Eye (tissue), 1 donor: ENCODE data around the gene DHPS.
"Not testable (repeated sequence)": the region's sequence is repeated elsewhere in the genome, so short reads cannot be mapped to it uniquely, and the experiment has no call there.

ENCODE experiments used
- DNase-seq: peaks from one replicate; pipeline ENCODE4 v3.0.0-alpha.2; 2015

DHPS gene

GRCh38 chr19:12670159-12670928 is 11.3 kb downstream of the DHPS start:
- no peak for DNase-seq

DNA sequence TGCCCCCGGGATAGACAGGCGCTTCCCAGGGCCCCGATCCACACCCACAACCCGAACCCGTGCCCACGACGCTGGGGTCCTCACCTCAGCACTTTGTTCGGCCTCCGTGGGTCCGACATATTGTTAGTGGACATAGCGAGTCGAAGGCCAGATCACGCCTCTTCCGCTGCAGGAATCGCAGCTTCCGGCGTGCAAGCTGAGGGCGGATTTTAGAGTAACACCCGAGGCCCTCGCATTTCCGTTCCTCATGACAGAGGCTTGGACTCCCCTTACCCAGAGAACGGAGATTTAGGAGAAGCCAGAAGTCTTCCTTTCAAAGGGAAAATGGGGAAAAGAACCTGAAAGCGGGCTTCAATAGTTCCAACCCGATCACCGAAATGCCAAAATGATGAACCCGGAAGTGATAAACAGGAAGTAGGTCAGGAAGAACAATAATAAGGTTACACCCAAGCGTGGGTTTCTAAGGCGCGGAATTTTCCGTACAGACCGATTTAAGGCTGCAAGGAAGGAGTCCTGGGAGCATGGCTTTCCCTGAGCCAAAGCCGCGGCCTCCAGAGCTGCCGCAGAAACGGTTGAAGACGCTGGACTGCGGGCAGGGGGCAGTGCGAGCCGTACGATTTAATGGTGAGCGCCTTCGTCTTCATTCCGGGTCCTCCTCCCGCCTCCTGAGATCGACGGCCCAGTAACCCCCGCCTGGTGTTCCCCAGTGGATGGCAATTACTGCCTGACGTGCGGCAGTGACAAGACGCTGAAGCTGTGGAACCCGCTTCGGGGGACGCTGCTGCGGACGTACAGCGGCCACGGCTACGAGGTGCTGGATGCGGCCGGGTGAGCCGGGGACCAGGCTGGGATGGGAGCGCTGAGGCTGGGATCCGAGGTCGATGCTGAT is 12.2 kb downstream of the DHPS start:
- DNase-seq, result peak; percentile 95

GRCh38 chr19:12668932-12669269 is 12.8 kb downstream of the DHPS start:
- no peak for DNase-seq

DNA sequence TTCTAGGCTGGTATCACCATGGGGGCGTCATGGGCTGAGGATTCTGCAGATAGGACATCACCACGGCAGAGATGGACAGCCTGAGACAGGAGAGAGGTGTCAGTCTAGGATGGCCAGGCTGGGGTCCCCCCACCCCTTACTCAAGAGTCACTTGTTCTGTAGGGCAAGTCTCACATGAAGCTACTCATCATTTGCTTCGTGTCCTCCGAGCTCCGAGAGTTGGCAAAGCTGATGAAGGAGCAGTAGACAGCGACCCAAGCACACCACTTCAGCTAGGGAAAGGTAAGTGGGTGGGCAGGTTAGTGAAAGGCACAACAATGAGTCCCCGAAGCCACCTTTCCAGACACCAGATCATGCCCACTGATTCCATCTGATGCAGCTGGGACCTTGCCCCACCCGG is 13.3 kb downstream of the DHPS start:
- DNase-seq, result no peak

DNA sequence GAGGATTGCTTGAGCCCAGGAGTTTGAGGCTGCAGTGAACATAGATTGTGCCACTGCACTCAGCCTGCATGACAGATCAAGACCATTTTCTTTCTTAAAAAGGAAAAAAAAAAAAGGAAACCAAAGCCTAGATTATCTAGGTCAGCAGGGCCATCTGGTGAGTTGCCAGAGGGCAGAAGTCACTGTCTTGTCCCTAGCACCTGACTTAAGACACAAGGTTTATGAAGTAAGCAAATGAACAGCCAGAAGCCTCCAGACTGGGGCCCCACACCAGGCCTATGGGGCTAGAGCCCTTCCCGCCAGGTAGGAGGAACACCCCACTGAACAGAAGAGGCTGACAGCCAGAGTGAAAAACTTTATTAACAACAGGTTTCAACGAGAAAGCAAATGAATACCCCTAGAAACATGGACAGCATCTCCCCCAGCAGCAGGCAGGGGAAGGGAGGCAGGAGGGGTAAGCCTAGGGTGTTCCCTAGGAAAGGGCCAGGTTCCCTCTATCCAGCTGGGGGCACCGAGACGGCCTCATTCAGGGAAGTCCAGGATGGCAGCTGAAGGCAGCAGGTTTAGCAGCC is 13.9 kb downstream of the DHPS start:
- no peak for DNase-seq

DNA sequence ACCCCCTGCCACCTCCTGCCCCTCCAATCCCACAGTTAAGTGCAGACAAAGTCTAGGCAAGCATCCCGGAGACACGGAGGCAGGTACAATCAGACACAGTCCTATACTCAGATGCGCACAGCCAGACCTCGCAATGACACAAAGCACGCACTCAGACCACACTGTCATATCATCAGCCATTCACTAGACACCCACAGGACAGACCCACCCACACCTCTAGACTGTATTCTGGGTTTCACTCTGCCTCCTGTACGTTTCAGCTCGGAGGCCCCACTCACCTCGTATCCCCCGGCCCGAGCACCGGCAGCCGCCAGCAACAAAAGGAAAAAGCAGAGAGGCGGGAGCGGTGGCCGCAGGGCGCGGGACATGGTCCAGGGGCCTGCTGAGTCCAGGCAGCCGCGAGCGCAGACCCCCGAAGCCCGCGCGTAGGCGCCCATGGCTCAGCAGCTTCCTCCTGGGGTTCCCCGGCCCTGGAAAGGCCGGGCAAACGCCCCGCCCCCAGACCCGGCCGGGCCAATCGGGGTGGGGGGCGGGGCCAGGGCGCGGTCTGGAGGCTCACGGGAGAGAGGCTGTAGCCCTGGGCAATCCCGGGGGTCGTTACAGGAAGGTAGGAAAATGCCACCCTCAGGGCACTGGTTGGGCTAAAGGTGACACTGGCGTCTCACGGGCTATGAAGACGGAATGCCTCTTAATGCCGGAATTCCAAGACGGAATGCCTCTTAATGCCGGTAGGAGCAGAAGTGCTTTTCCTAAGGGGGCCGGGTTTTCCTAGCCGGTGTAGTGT is 15.2 kb downstream of the DHPS start, which contains the start of the genes MAN2B1 and WDR83:
Gene MAN2B1, minus strand, starts transcription at position 478 of the 784 bp plus-strand sequence. Its CDS starts 41 bp downstream, at position 437.
Gene WDR83, plus strand, starts transcription at position 543 of the 784 bp plus-strand sequence. CDS start 2,984 bp downstream, outside the sequence.
- peak; percentile 93 for DNase-seq

GRCh38 chr19:12665671-12666264 is 15.9 kb downstream of the DHPS start:
- DNase-seq, result no peak

DNA sequence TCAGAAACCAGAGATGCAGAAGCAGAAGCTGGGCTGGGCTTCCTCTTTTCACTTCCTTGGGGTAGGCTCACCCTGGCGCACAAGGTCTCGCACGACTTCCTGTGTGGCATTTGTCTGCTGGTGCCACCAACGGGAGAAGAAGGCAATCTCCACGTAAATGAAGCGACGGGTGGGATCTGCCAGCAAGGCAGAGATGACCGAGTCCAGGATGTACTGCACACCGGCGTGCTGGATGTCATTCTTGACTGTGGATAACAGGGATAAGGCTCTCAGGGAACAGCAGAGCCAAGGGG is 16.5 kb downstream of the DHPS start:
- DNase-seq, result no peak

DNA sequence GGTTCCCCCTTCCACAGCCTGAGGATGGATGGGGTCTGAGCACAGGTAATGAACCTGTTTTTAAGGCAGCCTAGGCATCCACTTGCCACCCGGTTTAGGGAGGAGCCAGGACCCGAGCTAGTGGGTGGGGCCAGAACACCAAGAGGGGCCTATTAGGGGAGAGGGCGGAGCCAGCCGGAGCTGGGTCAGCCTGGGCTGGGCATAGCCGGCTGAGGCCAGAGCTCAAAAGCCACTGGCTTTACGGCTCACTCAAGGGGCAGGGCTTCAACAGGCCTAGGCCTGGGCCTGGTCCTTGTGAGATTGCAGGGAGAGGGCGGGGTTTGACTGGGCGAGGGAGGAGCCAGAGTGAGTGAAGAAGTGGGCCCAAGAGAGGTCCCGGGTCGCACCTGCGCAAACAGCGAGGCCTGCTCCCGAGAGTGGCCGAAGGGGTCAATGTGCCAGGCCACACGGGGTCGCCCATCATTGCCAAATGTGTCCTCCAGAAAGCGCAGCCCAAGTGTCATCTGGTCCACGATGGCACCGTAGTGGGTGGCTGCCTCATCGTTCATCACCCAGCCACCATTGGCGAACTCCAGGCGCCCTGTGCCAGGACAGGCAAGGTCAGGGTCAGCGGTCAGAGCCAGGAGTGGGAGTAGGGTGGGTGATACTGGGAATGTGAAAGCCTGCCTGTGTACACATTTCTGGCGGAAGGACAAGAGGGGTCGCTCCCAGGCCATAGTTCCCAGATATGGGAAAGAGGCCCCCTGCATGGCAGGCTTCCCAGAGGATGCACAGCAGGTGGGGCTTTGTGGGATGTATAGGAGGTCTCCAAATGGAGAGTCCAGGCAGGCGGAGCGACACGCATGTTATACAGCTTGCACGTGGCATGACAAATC is 17.0 kb downstream of the DHPS start:
- no peak for DNase-seq

DNA sequence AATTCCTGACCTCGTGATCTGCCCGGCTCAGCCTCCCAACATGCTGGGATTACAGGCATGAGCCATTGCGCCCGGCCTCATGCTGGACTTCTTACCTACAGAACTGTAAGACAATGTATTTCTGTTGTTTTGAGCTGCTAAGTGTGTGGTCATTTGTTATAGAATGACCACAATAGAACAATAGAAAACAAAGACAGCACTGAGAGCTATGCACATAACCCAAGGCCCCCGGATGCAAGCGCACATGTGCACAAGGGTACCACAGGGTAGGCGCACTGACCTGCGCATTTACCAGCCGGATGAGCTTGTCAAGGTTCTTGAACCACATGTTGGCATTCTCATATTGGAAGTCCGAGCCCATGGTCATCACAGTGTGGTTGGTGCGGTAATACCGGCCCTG is 20.7 kb downstream of the DHPS start:
- no peak for DNase-seq

GRCh38 chr19:12657966-12658365 is 23.7 kb downstream of the DHPS start:
- DNase-seq, result no peak

DNA sequence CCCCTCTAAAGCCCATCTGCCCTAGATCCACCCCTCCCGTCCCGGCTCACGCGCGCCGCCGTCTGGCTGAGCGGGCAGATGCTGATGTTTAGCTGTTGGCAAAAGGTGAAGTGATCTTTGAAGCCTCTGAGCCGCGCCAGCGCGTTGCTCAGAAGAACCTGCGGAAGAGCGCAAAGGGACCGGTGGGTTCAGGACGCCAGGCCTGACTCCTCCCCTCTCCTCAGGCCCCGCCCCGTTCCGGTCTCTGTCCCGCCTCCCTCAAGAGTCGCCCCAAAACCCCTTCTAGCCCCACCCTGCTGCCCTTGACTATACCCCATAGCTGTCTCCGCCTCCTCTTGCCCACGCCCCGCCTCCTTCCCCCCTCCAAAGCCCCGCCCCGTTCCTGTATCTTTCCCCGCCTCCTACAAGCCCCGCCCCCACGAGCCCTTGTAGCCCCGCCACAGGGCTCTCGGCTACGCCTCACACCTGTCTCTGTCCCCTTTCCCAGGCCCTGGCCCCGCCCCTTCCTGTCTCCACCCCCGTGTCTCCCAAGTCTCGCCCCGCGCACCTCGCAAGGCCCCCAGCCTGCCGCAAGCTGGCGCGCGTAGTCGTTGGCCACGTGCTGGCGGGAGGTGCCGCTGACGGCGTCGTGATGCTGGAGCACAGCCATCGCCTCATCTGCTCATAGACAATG is 24.6 kb downstream of the DHPS start:
- DNase-seq, result no peak

DNA sequence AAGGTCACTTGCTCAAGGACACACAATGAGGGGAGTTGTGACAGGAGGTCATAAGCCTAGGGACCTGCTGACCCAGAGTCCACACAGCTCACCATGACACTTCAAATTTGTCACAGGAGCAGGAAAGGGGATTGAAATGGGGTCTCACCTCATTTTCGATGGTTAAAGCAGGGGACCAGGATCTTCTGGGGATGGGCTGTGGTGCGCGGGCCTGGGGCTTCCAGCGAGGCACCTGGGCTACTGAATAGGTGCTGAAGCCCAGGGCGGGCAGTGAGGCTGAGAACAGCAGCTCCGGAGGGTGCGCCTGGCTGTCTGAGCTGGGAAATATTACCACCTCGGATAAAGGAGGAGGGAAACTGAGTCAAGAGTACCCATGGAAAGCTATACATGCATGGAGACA is 26.1 kb downstream of the DHPS start:
- no peak for DNase-seq

- no peak for DNase-seq
These were observed 29.5 kb downstream of the DHPS start for GRCh38 chr19:12652219-12652618.

- no peak for DNase-seq
These were observed 31.7 kb downstream of the DHPS start for GRCh38 chr19:12649941-12650340.

DNA sequence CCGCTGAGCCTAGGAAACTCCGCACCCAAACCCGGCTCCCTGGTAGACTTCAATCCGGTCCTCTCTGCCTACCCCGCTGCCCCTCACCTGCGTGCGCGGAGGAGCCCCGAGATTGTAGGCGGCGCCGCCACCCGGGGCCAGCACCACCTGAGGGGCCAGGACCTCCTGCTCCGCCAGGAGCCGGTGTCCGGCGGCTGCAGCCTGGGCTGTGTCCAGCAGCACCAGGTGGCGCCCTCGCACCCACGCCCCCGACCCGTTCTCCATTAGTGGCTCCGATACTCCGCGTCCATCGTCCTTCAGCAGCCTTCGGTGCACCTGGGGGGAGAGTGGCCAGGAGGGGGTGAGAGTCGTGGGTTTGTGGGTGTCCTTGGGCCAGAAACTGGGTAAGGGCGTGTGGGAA is 33.6 kb downstream of the DHPS start:
- DNase-seq, result no peak

GRCh38 chr19:12647490-12648071 is 34.1 kb downstream of the DHPS start:
- DNase-seq, result peak; percentile 76

GRCh38 chr19:12647047-12647446 is 34.6 kb downstream of the DHPS start:
- no peak for DNase-seq

- no peak for DNase-seq
These were observed 35.1 kb downstream of the DHPS start for GRCh38 chr19:12646551-12646950.

- not testable (repeated sequence) for DNase-seq
These were observed 38.0 kb downstream of the DHPS start for GRCh38 chr19:12643716-12644115.

GRCh38 chr19:12642506-12642905 is 39.2 kb downstream of the DHPS start:
- DNase-seq, result no peak
